Measurements from ENCODE around the gene MRPL49.
"Not testable (repeated sequence)": the region's sequence is repeated elsewhere in the genome, so short reads cannot be mapped to it uniquely, and the experiment has no call there.

Gene MRPL49

GRCh38 chr11:65118891-65119669 lies 3.0 kb upstream of the MRPL49 start:
- Histone ChIP-seq H3K36me3 (ENCODE audit: control insufficient read depth in 2 of 2, insufficient read depth in 2 of 2, low read length in 2 of 2) (peaks cover 18 to 27% of the 10 kb centered on the region in 2 donors), H3K4me1 (ENCODE audit: control insufficient read depth, insufficient read depth, low read length) (peaks cover 44% of the 10 kb centered on the region), H3K27ac (ENCODE audit: low read length) (peak overlapping the region; percentile 24)
- H3K9ac ChIP-seq (ENCODE audit: low read length in 2 of 2); H3K27me3 ChIP-seq (ENCODE audit: control insufficient read depth in 1 of 2, insufficient read depth in 2 of 2, low read length in 2 of 2); H3K9me3 ChIP-seq (ENCODE audit: control insufficient read depth in 2 of 2, low read length in 2 of 2); H3K4me3 ChIP-seq (ENCODE audit: low read length in 2 of 2): not testable (repeated sequence)

- Histone ChIP-seq H3K4me1 (ENCODE audit: control insufficient read depth, insufficient read depth, low read length) (peaks cover 44% of the 10 kb centered on the region), H3K4me3 (ENCODE audit: low read length in 2 of 2) (no peak overlapping the region), H3K27ac (ENCODE audit: low read length) (no peak overlapping the region), H3K27me3 (ENCODE audit: control insufficient read depth in 1 of 2, insufficient read depth in 2 of 2, low read length in 2 of 2) (no peaks in the 10 kb centered on the region), H3K9me3 (ENCODE audit: control insufficient read depth in 2 of 2, low read length in 2 of 2) (no peaks in the 10 kb centered on the region), H3K36me3 (ENCODE audit: control insufficient read depth in 2 of 2, insufficient read depth in 2 of 2, low read length in 2 of 2) (peaks cover 21 to 25% of the 10 kb centered on the region in 2 donors), H3K9ac (ENCODE audit: low read length in 2 of 2) (peak overlapping the region in 1 of 2 donors; percentile 3)
Measured at GRCh38 chr11:65119670-65119995, 2.5 kb upstream of the MRPL49 start.

- peak overlapping the region; percentile 97 to 99 for H3K9ac ChIP-seq (ENCODE audit: low read length in 2 of 2)
- no peaks in the 10 kb centered on the region for H3K9me3 ChIP-seq (ENCODE audit: control insufficient read depth in 2 of 2, low read length in 2 of 2)
- peaks cover 26 to 29% of the 10 kb centered on the region in 2 donors for H3K36me3 ChIP-seq (ENCODE audit: control insufficient read depth in 2 of 2, insufficient read depth in 2 of 2, low read length in 2 of 2)
- peak overlapping the region; percentile 98 to 99 for H3K4me3 ChIP-seq (ENCODE audit: low read length in 2 of 2)
- peaks cover 39% of the 10 kb centered on the region for H3K4me1 ChIP-seq (ENCODE audit: control insufficient read depth, insufficient read depth, low read length)
- no peak overlapping the region for H3K27ac ChIP-seq (ENCODE audit: low read length)
- H3K27me3 ChIP-seq (ENCODE audit: control insufficient read depth in 1 of 2, insufficient read depth in 2 of 2, low read length in 2 of 2), result no peaks in the 10 kb centered on the region
Measured at GRCh38 chr11:65120831-65121230, 1.3 kb upstream of the MRPL49 start.

GRCh38 chr11:65121447-65121864 lies 665 bp upstream of the MRPL49 start:
- H3K4me1 ChIP-seq (ENCODE audit: control insufficient read depth, insufficient read depth, low read length), result peaks cover 33% of the 10 kb centered on the region
- peaks cover 28 to 31% of the 10 kb centered on the region in 2 donors for H3K36me3 ChIP-seq (ENCODE audit: control insufficient read depth in 2 of 2, insufficient read depth in 2 of 2, low read length in 2 of 2)
- H3K4me3 ChIP-seq (ENCODE audit: low read length in 2 of 2), result peak overlapping the region; percentile 98 to 99
- no peaks in the 10 kb centered on the region for H3K27me3 ChIP-seq (ENCODE audit: control insufficient read depth in 1 of 2, insufficient read depth in 2 of 2, low read length in 2 of 2)
- peak overlapping the region; percentile 92 for H3K27ac ChIP-seq (ENCODE audit: low read length)
- H3K9me3 ChIP-seq (ENCODE audit: control insufficient read depth in 2 of 2, low read length in 2 of 2), result no peaks in the 10 kb centered on the region
- peak overlapping the region; percentile 97 to 99 for H3K9ac ChIP-seq (ENCODE audit: low read length in 2 of 2)

- Histone ChIP-seq H3K36me3 (ENCODE audit: control insufficient read depth in 2 of 2, insufficient read depth in 2 of 2, low read length in 2 of 2) (peaks cover 41 to 47% of the 10 kb centered on the region in 2 donors), H3K27me3 (ENCODE audit: control insufficient read depth in 1 of 2, insufficient read depth in 2 of 2, low read length in 2 of 2) (no peaks in the 10 kb centered on the region), H3K27ac (ENCODE audit: low read length) (no peak overlapping the region), H3K4me3 (ENCODE audit: low read length in 2 of 2) (no peak overlapping the region), H3K9me3 (ENCODE audit: control insufficient read depth in 2 of 2, low read length in 2 of 2) (no peaks in the 10 kb centered on the region), H3K9ac (ENCODE audit: low read length in 2 of 2) (no peak overlapping the region), H3K4me1 (ENCODE audit: control insufficient read depth, insufficient read depth, low read length) (peaks cover 24% of the 10 kb centered on the region)
Measured at GRCh38 chr11:65124480-65125196, 2.5 kb downstream of the MRPL49 start.

- H3K9ac ChIP-seq (ENCODE audit: low read length in 2 of 2), result no peak overlapping the region
- no peaks in the 10 kb centered on the region for H3K9me3 ChIP-seq (ENCODE audit: control insufficient read depth in 2 of 2, low read length in 2 of 2)
- peaks cover 39 to 46% of the 10 kb centered on the region in 2 donors for H3K36me3 ChIP-seq (ENCODE audit: control insufficient read depth in 2 of 2, insufficient read depth in 2 of 2, low read length in 2 of 2)
- H3K27ac ChIP-seq (ENCODE audit: low read length), result no peak overlapping the region
- H3K4me1 ChIP-seq (ENCODE audit: control insufficient read depth, insufficient read depth, low read length), result peaks cover 21% of the 10 kb centered on the region
- no peaks in the 10 kb centered on the region for H3K27me3 ChIP-seq (ENCODE audit: control insufficient read depth in 1 of 2, insufficient read depth in 2 of 2, low read length in 2 of 2)
- H3K4me3 ChIP-seq (ENCODE audit: low read length in 2 of 2), result no peak overlapping the region
Measured at GRCh38 chr11:65125197-65126056, 3.3 kb downstream of the MRPL49 start.

- no peaks in the 10 kb centered on the region for H3K9me3 ChIP-seq (ENCODE audit: control insufficient read depth in 2 of 2, low read length in 2 of 2)
Measured at GRCh38 chr11:65126624-65127274, 4.6 kb downstream of the MRPL49 start.

GRCh38 chr11:65127473-65128181 lies 5.5 kb downstream of the MRPL49 start:
- no peaks in the 10 kb centered on the region for H3K27me3 ChIP-seq (ENCODE audit: control insufficient read depth in 1 of 2, insufficient read depth in 2 of 2, low read length in 2 of 2)

More at GRCh38 chr11:65126624-65127274, 4.6 kb downstream of the MRPL49 start:
- Histone ChIP-seq H3K9ac (ENCODE audit: low read length in 2 of 2) (no peak overlapping the region), H3K27ac (ENCODE audit: low read length) (no peak overlapping the region), H3K36me3 (ENCODE audit: control insufficient read depth in 2 of 2, insufficient read depth in 2 of 2, low read length in 2 of 2) (peaks cover 41 to 52% of the 10 kb centered on the region in 2 donors), H3K4me3 (ENCODE audit: low read length in 2 of 2) (no peak overlapping the region), H3K27me3 (ENCODE audit: control insufficient read depth in 1 of 2, insufficient read depth in 2 of 2, low read length in 2 of 2) (no peaks in the 10 kb centered on the region), H3K4me1 (ENCODE audit: control insufficient read depth, insufficient read depth, low read length) (peaks cover 10% of the 10 kb centered on the region)

GRCh38 chr11:65128182-65129145 lies 6.3 kb downstream of the MRPL49 start:
- Histone ChIP-seq H3K36me3 (ENCODE audit: control insufficient read depth in 2 of 2, insufficient read depth in 2 of 2, low read length in 2 of 2) (peaks cover 44 to 61% of the 10 kb centered on the region in 2 donors), H3K9ac (ENCODE audit: low read length in 2 of 2) (no peak overlapping the region), H3K4me3 (ENCODE audit: low read length in 2 of 2) (no peak overlapping the region), H3K27ac (ENCODE audit: low read length) (no peak overlapping the region), H3K4me1 (ENCODE audit: control insufficient read depth, insufficient read depth, low read length) (peaks cover 15% of the 10 kb centered on the region), H3K9me3 (ENCODE audit: control insufficient read depth in 2 of 2, low read length in 2 of 2) (no peaks in the 10 kb centered on the region), H3K27me3 (ENCODE audit: control insufficient read depth in 1 of 2, insufficient read depth in 2 of 2, low read length in 2 of 2) (no peaks in the 10 kb centered on the region)

More at GRCh38 chr11:65127473-65128181, 5.5 kb downstream of the MRPL49 start:
- H3K9ac ChIP-seq (ENCODE audit: low read length in 2 of 2), result no peak overlapping the region
- H3K4me3 ChIP-seq (ENCODE audit: low read length in 2 of 2), result no peak overlapping the region
- no peak overlapping the region for H3K27ac ChIP-seq (ENCODE audit: low read length)
- H3K9me3 ChIP-seq (ENCODE audit: control insufficient read depth in 2 of 2, low read length in 2 of 2), result no peaks in the 10 kb centered on the region
- H3K36me3 ChIP-seq (ENCODE audit: control insufficient read depth in 2 of 2, insufficient read depth in 2 of 2, low read length in 2 of 2), result peaks cover 44 to 61% of the 10 kb centered on the region in 2 donors
- peaks cover 6% of the 10 kb centered on the region for H3K4me1 ChIP-seq (ENCODE audit: control insufficient read depth, insufficient read depth, low read length)
